MCF 10A (cell line): ENCODE data around the gene SMIM35. TPM values are rescaled to one million over a fixed set of nuclear protein-coding genes. Genes with fewer than 3 reads are reported as not detected.

Source experiments
- BruUV-seq: library from RNA; stranded (reverse); fragments of 400-500 nt; replicated peaks from 2 replicates; lab custom pipeline; 2021; lab: Mats Ljungman, UMichigan
- CTCF ChIA-PET: fragments of 300-600 bp; sonication (Branson Sonifier 250); formaldehyde crosslinking; extraction: SDS; loops from one replicate; lab custom pipeline; 2021; ENCODE audit warnings: antibody characterized with exemption, inconsistent platforms; lab: Yijun Ruan, JAX
- POLR2A ChIA-PET: fragments of 300-600, 350-650 bp; sonication (Branson Sonifier 250); formaldehyde crosslinking; extraction: SDS; loops from one replicate; lab custom pipeline; 2020; ENCODE audit warnings: antibody characterized with exemption, inconsistent platforms; lab: Yijun Ruan, JAX
- DNase-seq: peaks from one replicate; pipeline ENCODE4 v3.0.0-alpha.2; 2018; ENCODE audit not compliant: unreplicated experiment
- H3K27ac Mint-ChIP-seq: one replicate; pipeline ENCODE4 v1.8.0; 2022; ENCODE audit warnings: mild to moderate bottlenecking, low read depth, mixed read lengths; ENCODE audit not compliant: unreplicated experiment
- H3K27me3 Mint-ChIP-seq: one replicate; pipeline ENCODE4 v1.8.0; 2022; ENCODE audit warnings: mixed read lengths; ENCODE audit not compliant: insufficient read depth, unreplicated experiment
- H3K36me3 Mint-ChIP-seq: one replicate; pipeline ENCODE4 v1.8.0; 2022; ENCODE audit warnings: mild to moderate bottlenecking, moderate library complexity, mixed read lengths; ENCODE audit not compliant: insufficient read depth, unreplicated experiment
- H3K4me1 Mint-ChIP-seq: one replicate; pipeline ENCODE4 v1.8.0; 2022; ENCODE audit warnings: mixed read lengths; ENCODE audit not compliant: insufficient read depth, unreplicated experiment
- H3K4me3 Mint-ChIP-seq: one replicate; pipeline ENCODE4 v1.8.0; 2022; ENCODE audit warnings: mild to moderate bottlenecking, moderate library complexity, mixed read lengths; ENCODE audit not compliant: unreplicated experiment
- H3K9me3 Mint-ChIP-seq: one replicate; pipeline ENCODE4 v1.8.0; 2022; ENCODE audit warnings: mixed read lengths; ENCODE audit not compliant: unreplicated experiment
- intact Hi-C: fragments of 100-400 bp; cut with micrococcal nuclease; formaldehyde crosslinking; loops from 2 replicates; pipeline ENCODE4 v1.14.1; 2022
- total RNA-seq: library from RNA; stranded (reverse); gene quantifications from 2 replicates; pipeline ENCODE4 v1.2.3, GENCODE V29; 2022
- TF ChIP-seq, protein P1 (sequence below): fragments of 200-600 bp; IDR thresholded peaks from one replicate; pipeline ENCODE4 v1.8.0; 2022; ENCODE audit warnings: antibody characterized with exemption, mild to moderate bottlenecking; ENCODE audit not compliant: unreplicated experiment

Gene SMIM35
- total RNA-seq, 1 experiment from 2014 or later = not detected

DNA sequence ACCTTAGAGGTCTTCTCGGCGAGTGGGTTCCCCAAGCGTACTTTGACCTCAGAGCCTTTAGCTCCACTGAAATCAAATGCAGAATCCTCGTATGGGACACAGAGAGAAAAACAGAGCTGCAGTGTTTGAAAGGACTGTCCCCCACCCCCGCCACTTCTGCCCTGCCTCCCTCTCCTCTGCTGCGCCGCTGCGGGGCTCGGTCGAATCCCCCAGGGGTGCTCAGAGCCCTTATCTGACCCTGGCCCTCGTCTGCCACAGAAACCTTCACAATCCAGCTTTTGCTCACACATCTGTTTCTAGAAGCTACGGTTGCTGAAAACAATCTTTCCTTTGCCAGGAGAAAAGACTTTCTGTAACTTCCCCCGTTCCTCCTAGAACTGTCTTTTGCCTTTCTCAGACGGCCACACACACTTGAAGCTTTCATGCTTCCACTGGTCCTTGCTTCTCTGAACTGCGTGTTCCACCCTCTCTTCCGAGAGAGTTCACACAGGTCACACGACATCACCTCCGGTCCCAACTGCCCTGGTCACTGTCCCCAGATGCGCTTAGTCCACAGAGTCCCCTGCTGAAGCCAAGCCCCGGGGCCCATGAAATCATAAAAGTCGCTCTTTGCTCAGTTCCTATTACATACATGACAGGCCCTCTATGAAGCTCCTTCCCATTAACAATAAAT lies 3.7 kb downstream of the SMIM35 start:
- TF ChIP-seq, protein P1, sequence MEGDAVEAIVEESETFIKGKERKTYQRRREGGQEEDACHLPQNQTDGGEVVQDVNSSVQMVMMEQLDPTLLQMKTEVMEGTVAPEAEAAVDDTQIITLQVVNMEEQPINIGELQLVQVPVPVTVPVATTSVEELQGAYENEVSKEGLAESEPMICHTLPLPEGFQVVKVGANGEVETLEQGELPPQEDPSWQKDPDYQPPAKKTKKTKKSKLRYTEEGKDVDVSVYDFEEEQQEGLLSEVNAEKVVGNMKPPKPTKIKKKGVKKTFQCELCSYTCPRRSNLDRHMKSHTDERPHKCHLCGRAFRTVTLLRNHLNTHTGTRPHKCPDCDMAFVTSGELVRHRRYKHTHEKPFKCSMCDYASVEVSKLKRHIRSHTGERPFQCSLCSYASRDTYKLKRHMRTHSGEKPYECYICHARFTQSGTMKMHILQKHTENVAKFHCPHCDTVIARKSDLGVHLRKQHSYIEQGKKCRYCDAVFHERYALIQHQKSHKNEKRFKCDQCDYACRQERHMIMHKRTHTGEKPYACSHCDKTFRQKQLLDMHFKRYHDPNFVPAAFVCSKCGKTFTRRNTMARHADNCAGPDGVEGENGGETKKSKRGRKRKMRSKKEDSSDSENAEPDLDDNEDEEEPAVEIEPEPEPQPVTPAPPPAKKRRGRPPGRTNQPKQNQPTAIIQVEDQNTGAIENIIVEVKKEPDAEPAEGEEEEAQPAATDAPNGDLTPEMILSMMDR = no peak
- Mint-ChIP-seq H3K27ac (no peak overlapping the region), H3K27me3 (peaks cover 17% of the 10 kb centered on the region), H3K36me3 (no peaks in the 10 kb centered on the region), H3K4me3 (no peak overlapping the region), H3K4me1 (no peaks in the 10 kb centered on the region), H3K9me3 (no peaks in the 10 kb centered on the region)
- ChIA-PET POLR2A (no interaction called here), CTCF (interaction anchor here (0.9 kb wide), 1 partner anchor 13 kb away, joined by 3 read pairs; no protein-coding TSS in a partner anchor)
- no peak for DNase-seq
- BruUV-seq = no TSS peak
- intact Hi-C loops = no loop called here

GRCh38 chr11:118081241-118081958 lies 5.4 kb downstream of the SMIM35 start:
- intact Hi-C loops = no loop called here
- ChIA-PET POLR2A (no interaction called here), CTCF (interaction anchor here (2.5 kb wide), 1 partner anchor 28 kb away, joined by 12 read pairs; no protein-coding TSS in a partner anchor)
- BruUV-seq = no TSS peak
- H3K9me3 Mint-ChIP-seq = no peaks in the 10 kb centered on the region
- no peak overlapping the region for H3K4me3 Mint-ChIP-seq
- H3K4me1 Mint-ChIP-seq = peaks cover 5% of the 10 kb centered on the region
- H3K27me3 Mint-ChIP-seq = peaks cover 17% of the 10 kb centered on the region
- no peak for DNase-seq
- no peak overlapping the region for H3K27ac Mint-ChIP-seq
- TF ChIP-seq, protein P1 = no peak
- no peaks in the 10 kb centered on the region for H3K36me3 Mint-ChIP-seq

- Mint-ChIP-seq H3K4me1 (peaks cover 6% of the 10 kb centered on the region), H3K27me3 (peaks cover 17% of the 10 kb centered on the region), H3K27ac (no peak overlapping the region), H3K4me3 (no peak overlapping the region), H3K36me3 (no peaks in the 10 kb centered on the region), H3K9me3 (no peaks in the 10 kb centered on the region)
- intact Hi-C loops = no loop called here
- TF ChIP-seq, protein P1 = no peak
- no TSS peak for BruUV-seq
- DNase-seq = no peak
- ChIA-PET POLR2A (no interaction called here), CTCF (interaction anchor here (0.6 to 2.5 kb wide), 2 partner anchors 15 to 27 kb away, joined by 3 to 12 read pairs; no protein-coding TSS in a partner anchor)
These were observed 6.5 kb downstream of the SMIM35 start for GRCh38 chr11:118080296-118080695.

DNA sequence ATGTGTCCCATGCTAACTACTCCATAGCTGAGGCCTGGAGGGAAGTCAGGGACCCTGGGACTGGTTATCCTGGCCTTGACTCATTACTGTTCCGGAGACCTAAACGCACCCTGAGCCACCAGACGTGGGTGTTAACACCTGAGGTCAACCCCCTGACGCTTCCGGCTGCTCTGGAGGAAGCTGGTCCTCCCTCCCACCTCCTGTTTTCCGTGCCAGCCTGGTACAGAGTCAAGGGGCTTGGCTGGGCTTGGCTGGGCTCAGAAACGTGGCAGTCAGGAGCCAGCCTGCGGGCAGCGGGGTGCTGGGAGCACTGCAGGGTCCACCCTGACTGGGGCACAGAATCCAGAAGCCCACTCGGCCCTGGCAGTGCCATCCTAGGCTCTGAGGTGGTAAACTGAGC lies 7.3 kb downstream of the SMIM35 start:
- POLR2A ChIA-PET = interaction anchor here (0.8 kb wide), 1 partner anchor 11 kb away, joined by 4 read pairs; no protein-coding TSS in a partner anchor
- DNase-seq = no peak
- Mint-ChIP-seq H3K4me3 (no peak overlapping the region), H3K27ac (no peak overlapping the region), H3K36me3 (no peaks in the 10 kb centered on the region), H3K4me1 (peaks cover 13% of the 10 kb centered on the region), H3K27me3 (peaks cover 17% of the 10 kb centered on the region), H3K9me3 (no peaks in the 10 kb centered on the region)
- CTCF ChIA-PET = interaction anchor here (0.7 to 2.5 kb wide), 2 partner anchors 27 to 63 kb away, joined by 3 to 12 read pairs; no protein-coding TSS in a partner anchor
- intact Hi-C loops = no loop called here
- TF ChIP-seq, protein P1 = no peak
- BruUV-seq = no TSS peak
